K562 (cell line): ENCODE data around the gene FXN. TPM values are rescaled to one million over a fixed set of nuclear protein-coding genes. Genes with fewer than 3 reads are reported as not detected.
A peak's percentile ranks its signal among the peaks of the same experiment; 100 is the strongest.

Experiments used
- ARID3A ChIP-seq: IDR thresholded peaks from 2 replicates; pipeline ENCODE4 v1.6.1; 2012; ENCODE audit warnings: low read depth, low read length, improper control_type of control experiment, borderline replicate concordance
- CBFA2T2 ChIP-seq: fragments of 450-650 bp; conservative IDR thresholded peaks from 2 replicates; pipeline ENCODE4 v1.6.1; 2017; ENCODE audit warnings: mild to moderate bottlenecking
- CEBPZ ChIP-seq: fragments of 150-350 bp; IDR thresholded peaks from 2 replicates; pipeline ENCODE4 v1.6.1; 2014; ENCODE audit warnings: low read depth, mild to moderate bottlenecking, low read length, borderline replicate concordance
- CREB3 ChIP-seq: fragments of 450-650 bp; conservative IDR thresholded peaks from 2 replicates; pipeline ENCODE4 v1.6.1; 2016; ENCODE audit warnings: missing genetic modification characterization, low read depth, mild to moderate bottlenecking, missing compliant biosample characterization, moderate library complexity
- DNMT1 ChIP-seq: fragments of 450-650 bp; IDR thresholded peaks from 2 replicates; pipeline ENCODE4 v1.6.1; 2016; ENCODE audit warnings: antibody characterized with exemption, mild to moderate bottlenecking
- LEF1 ChIP-seq: fragments of 450-650 bp; IDR thresholded peaks from 2 replicates; pipeline ENCODE4 v1.6.1; 2016; ENCODE audit warnings: mild to moderate bottlenecking
- MCM3 ChIP-seq: fragments of 450-650 bp; IDR thresholded peaks from 2 replicates; pipeline ENCODE4 v1.6.1; 2016
- NR0B1 ChIP-seq: fragments of 450-650 bp; IDR thresholded peaks from one replicate; pipeline ENCODE4 v1.6.1; 2018; ENCODE audit warnings: mild to moderate bottlenecking, moderate library complexity; ENCODE audit not compliant: partially characterized antibody
- RB1 ChIP-seq: fragments of 450-650 bp; IDR thresholded peaks from 2 replicates; pipeline ENCODE4 v1.6.1; 2017; ENCODE audit warnings: low read depth, mild to moderate bottlenecking
- SMARCB1 ChIP-seq: IDR thresholded peaks from 2 replicates; pipeline ENCODE4 v1.6.1; 2011; ENCODE audit warnings: improper control_type of control experiment, low read depth; ENCODE audit not compliant: insufficient read length
- TAF7 ChIP-seq: fragments of 450-650 bp; IDR thresholded peaks from 2 replicates; pipeline ENCODE4 v1.6.1; 2016; ENCODE audit warnings: missing genetic modification characterization, missing compliant biosample characterization
- TCF7L2 ChIP-seq: fragments of 150-350 bp; IDR thresholded peaks from 2 replicates; pipeline ENCODE4 v1.6.1; 2016; ENCODE audit warnings: low read depth, mild to moderate bottlenecking, low read length, moderate library complexity
- TSC22D4 ChIP-seq: fragments of 450-650 bp; IDR thresholded peaks from 2 replicates; pipeline ENCODE4 v1.6.1; 2016; ENCODE audit warnings: missing genetic modification characterization, missing biosample characterization, control low read depth
- VEZF1 ChIP-seq: fragments of 200-800 bp; sonication (Bioruptor generic); IDR thresholded peaks from 2 replicates; pipeline ENCODE4 v1.6.1; 2017; ENCODE audit warnings: missing genetic modification characterization, missing compliant biosample characterization
- ZNF12 ChIP-seq: sonication (generic); formaldehyde crosslinking; IDR thresholded peaks from 2 replicates; pipeline ENCODE4 v1.4.0; 2020; ENCODE audit warnings: mild to moderate bottlenecking, missing genetic modification reagents
- ZNF146 ChIP-seq: IDR thresholded peaks from one replicate; pipeline ENCODE4 v1.6.1; 2018; ENCODE audit warnings: missing compliant biosample characterization; ENCODE audit not compliant: unreplicated experiment
- ZNF354B ChIP-seq: fragments of 250-450 bp; sonication (Bioruptor Pico); IDR thresholded peaks from 2 replicates; pipeline ENCODE4 v1.4.0; 2020
- ZNF740 ChIP-seq, 3 experiments: fragments of 200-800 bp in 1 of 3; sonication (Bioruptor generic) in 1 of 3; sonication (generic) in 1 of 3; formaldehyde crosslinking in 1 of 3; IDR thresholded peaks; 2 replicates each; pipeline versions ENCODE4 v1.6.1 to v1.8.0; 2016 to 2022; ENCODE audit warnings: mild to moderate bottlenecking in 2 of 3, missing compliant biosample characterization in 2 of 3, missing genetic modification characterization in 2 of 3, missing genetic modification reagents in 1 of 3
- polyA plus RNA-seq, 8 experiments: library from polyadenylated mRNA; depleted of rRNA in 4 of 8; stranded (reverse) in 5 of 8; unstranded in 3 of 8; fragments of >200 nt; fragmentation: Nextera tagmentation in 2 of 8; fragmentation: Illumina TruSeq in 1 of 8; extraction: Ambion mirVana in 2 of 8; extraction: Trizol in 1 of 8; gene quantifications; 2 replicates each; pipeline versions ENCODE4 v1.2.1 to v1.2.3, GENCODE V29; 2011 to 2014; ENCODE audit warnings: inconsistent platforms in 1 of 8, missing spikeins in 1 of 8
- total RNA-seq, 7 experiments: library from RNA; depleted of rRNA in 6 of 7; stranded (reverse); fragments of >200 nt in 6 of 7; fragmentation: Illumina TruSeq in 2 of 7; extraction: Trizol in 2 of 7; gene quantifications; 2 replicates each; pipeline versions ENCODE4 v1.2.1 to v1.2.3, GENCODE V29; 2011 to 2021; ENCODE audit warnings: low replicate concordance in 1 of 7

Gene FXN
- total and polyA plus RNA-seq, 9 of the 15 experiments (the other 6 are each of a cell fraction or from before 2014, with no cell fraction given): 7.6 to 51.5 (median 30.3) TPM

GRCh38 chr9:69019808-69020207 is 15.7 kb upstream of the FXN start (continued):
- peak; percentile 80 for TF ChIP-seq CBFA2T2
- TF ChIP-seq TAF7 (tag): no peak
- TF ChIP-seq TSC22D4: no peak
- no peak for TF ChIP-seq DNMT1
- TF ChIP-seq SMARCB1: no peak
- no peak for TF ChIP-seq ZNF12 (CRISPR knock-in tag)
- no peak for TF ChIP-seq CEBPZ
- no peak for TF ChIP-seq ZNF146 (CRISPR knock-in tag)
- no peak for TF ChIP-seq CREB3
- no peak for TF ChIP-seq ARID3A
- no peak for TF ChIP-seq TCF7L2
- TF ChIP-seq RB1: no peak
- TF ChIP-seq VEZF1: peak; percentile 56
- peak; percentile 87 for TF ChIP-seq LEF1
- TF ChIP-seq ZNF354B: no peak
- TF ChIP-seq NR0B1: no peak
- TF ChIP-seq ZNF740 (CRISPR knock-in tag; IDR thresholded peaks at IDR 0.05): no peak
- TF ChIP-seq ZNF740 (tag; IDR thresholded peaks at IDR 0.05): no peak
- TF ChIP-seq MCM3: no peak
